Motor neuron (in vitro differentiated cells): ENCODE data around the gene SCMH1. TPM values are rescaled to one million over a fixed set of nuclear protein-coding genes. Genes with fewer than 3 reads are reported as not detected.

ENCODE experiments used
- ATAC-seq, 8 experiments: fragments of 200-7000 bp; cut with Tn5 transposase; replicated peaks in 6 of 8; 2 replicates each; pipeline ENCODE4 v1.8.0; 2021; ENCODE audit warnings: mild to moderate bottlenecking in 8 of 8, moderate library complexity in 8 of 8
- H3K27ac ChIP-seq, 2 donors: fragments of 250-450 bp; sonication (Bioruptor Pico); 2 replicates each; pipeline ENCODE4 v1.9.0; 2021; ENCODE audit warnings: antibody characterized with exemption in 2 of 2, mild to moderate bottlenecking in 2 of 2, moderate library complexity in 1 of 2
- H3K4me1 ChIP-seq, 2 donors: fragments of 250-450 bp; sonication (Bioruptor Pico); replicated peaks in 1 of 2; 2 replicates each; pipeline ENCODE4 v1.6.1; 2021; ENCODE audit warnings: antibody characterized with exemption in 2 of 2, mild to moderate bottlenecking in 2 of 2, moderate library complexity in 1 of 2
- H3K4me3 ChIP-seq, 5 donors: fragments of 250-450 bp; sonication (Bioruptor Pico); 2 replicates each; pipeline ENCODE4 v1.9.0; 2021; ENCODE audit warnings: antibody characterized with exemption in 5 of 5, mild to moderate bottlenecking in 5 of 5, moderate library complexity in 4 of 5
- WGBS, 10 experiments: fragments of 450-650 bp; shearing (Covaris generic); methylation state at CpG; one replicate each; pipeline ENCODE4 v1.0.0; 2022; 5-methylcytosine and 5-hydroxymethylcytosine counted together
- in situ Hi-C, 9 experiments: fragments of 400-800 bp; cut with MboI; loops; one replicate each; pipeline ENCODE4 v1.15.0; 2021; ENCODE audit warnings: low sequenced_read_pairs in 9 of 9, low pct_unique_long_range_greater_than_20kb in 2 of 9; ENCODE audit not compliant: unreplicated experiment in 9 of 9
- total RNA-seq, 8 experiments: library from RNA; unstranded; fragments of 300-600 nt; gene quantifications; 2 replicates each; pipeline versions ENCODE4 v1.2.3 to v1.2.4, GENCODE V29; 2022

The SCMH1 gene
- total RNA-seq, 8 experiments from 2014 or later: 8.8 to 40.9 (median 30.1) TPM

DNA sequence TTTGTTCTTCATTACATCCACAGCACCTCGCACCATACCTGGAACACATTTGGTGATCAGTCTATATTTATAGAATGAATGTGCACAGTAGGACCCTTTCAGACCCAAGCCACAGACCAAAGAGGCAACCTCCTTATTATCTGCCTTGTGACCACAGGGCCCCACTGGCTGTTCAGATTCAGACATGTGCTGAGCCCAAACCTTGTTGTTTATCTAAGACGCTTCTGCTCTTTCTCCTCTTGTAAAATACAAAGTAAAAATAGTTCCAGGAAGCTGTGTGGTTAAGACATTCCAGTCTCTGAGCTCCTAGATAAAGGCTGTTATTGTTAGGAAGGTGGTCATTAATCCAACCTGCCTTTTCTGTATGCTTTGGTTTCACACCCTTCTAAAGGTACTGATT is 3.6 kb upstream of the SCMH1 start:
- Histone ChIP-seq H3K27ac (no peak overlapping the region), H3K4me1 (peaks cover 15 to 16% of the 10 kb centered on the region in 2 donors), H3K4me3 (no peak overlapping the region)
- no peak for ATAC-seq
- 80 to 100% (median 88%) methylated on average over 1 to 2 of the region's 2 CpGs; no CpG with 5 or more reads in 2 of the 10 experiments for WGBS, 10 experiments
- in situ Hi-C loops: loop anchor here in 1 of 9 experiments (25.0 kb wide), 1 partner anchor 208 kb away; no protein-coding TSS in a partner anchor

DNA sequence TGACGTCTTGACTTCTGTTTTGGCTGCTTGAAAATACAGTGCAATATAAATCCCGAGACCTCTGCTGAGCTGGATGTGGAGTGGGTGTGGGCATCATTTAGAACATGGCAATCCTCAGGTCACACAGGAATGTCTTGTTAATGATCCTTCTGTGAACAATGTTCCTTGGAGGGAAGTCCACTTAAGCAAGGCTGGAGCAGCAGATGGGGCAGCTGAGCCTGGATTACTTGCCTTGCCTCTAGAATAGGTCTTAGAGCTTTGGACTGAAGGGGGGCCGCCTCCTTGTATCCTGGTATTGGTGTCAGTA is 926 bp upstream of the SCMH1 start:
- Histone ChIP-seq H3K27ac (no peak overlapping the region), H3K4me3 (peak overlapping the region; percentile 52 to 92 (median 83)), H3K4me1 (peaks cover 28 to 29% of the 10 kb centered on the region in 2 donors)
- ATAC-seq: no peak
- in situ Hi-C loops: loop anchor here in 1 of 9 experiments (25.0 kb wide), 1 partner anchor 206 kb away; no protein-coding TSS in a partner anchor
- 88 to 100% (median 95%) methylated on average over 1 to 3 of the region's 3 CpGs; no CpG with 5 or more reads in 1 of the 10 experiments for WGBS, 10 experiments

DNA sequence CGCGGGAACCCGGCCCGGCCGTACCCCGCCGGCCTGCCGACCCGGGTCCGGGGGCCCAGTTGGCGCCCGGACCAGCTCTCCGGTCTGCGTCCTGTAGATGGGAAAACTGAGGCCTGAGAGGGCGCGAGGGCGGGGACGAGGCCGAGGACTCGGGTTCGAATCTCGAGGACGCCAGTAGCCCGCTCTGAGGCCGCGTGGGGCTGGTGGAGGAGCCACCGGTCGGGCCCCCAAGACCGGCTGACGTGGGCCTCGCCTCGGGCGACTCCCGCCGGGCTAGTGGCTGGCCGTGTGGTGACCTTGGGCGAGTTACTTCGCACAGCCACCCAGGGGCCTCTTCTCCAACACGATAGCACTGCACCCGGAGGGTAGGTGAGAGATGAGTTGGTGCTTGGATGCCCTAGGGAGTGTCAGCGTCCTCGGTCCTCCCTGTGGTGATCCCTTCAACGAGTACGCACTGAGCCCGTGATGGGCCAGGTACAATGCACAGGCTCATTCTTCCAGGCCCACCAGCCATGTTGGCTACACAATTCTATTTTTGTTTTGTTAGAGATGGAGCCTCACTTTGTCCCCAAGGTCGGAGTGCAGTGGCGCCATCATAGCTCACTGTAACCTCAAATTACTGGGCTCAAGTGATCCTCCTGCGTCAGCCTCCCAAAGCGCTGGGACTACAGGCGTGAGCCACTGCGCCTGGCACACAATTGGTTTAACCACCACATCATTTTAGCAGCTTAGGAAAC is 404 bp upstream of the SCMH1 start:
- 33 to 100% (median 69%) methylated on average over 1 to 24 of the region's 51 CpGs; no CpG with 5 or more reads in 2 of the 10 experiments for WGBS, 10 experiments
- in situ Hi-C loops: loop anchor here in 1 of 9 experiments (25.0 kb wide), 1 partner anchor 205 kb away; no protein-coding TSS in a partner anchor
- ATAC-seq: peak in 7 of 8 experiments; percentile 4 to 48 (median 40)
- H3K4me1 ChIP-seq: peaks cover 31% of the 10 kb centered on the region in 2 donors
- peak overlapping the region; percentile 34 to 85 for H3K27ac ChIP-seq
- peak overlapping the region; percentile 52 to 92 (median 83) for H3K4me3 ChIP-seq

DNA sequence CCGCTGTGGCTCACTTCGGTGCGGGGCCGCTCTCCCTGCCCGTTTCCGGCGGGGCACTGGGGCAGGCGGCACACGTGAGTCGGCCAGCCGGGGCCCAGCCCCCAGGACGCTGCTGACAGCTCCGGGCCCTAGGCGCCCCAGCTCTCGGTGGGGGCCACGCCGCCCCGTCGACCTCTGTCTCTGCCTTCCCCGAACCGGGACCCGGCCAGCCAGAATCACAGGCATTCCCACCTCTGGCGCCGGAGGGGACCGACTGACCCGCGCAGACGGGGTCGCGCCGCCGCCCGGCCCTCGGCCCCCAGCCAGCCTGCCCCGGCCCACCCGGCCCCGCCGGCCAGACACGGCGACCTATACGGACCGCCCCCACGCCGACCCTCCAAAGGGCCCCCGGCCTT is 755 bp downstream of the SCMH1 start:
- H3K4me1 ChIP-seq: peaks cover 33 to 34% of the 10 kb centered on the region in 2 donors
- in situ Hi-C loops: loop anchor here in 1 of 9 experiments (25.0 kb wide), 1 partner anchor 204 kb away; no protein-coding TSS in a partner anchor
- 6% methylated on average over 10 of the region's 45 CpGs; no CpG with 5 or more reads in 9 of the 10 experiments for WGBS, 10 experiments
- H3K27ac ChIP-seq: peak overlapping the region; percentile 52 to 82
- H3K4me3 ChIP-seq: peak overlapping the region; percentile 52 to 92 (median 83)
- ATAC-seq: peak; percentile 53 to 68 (median 58)

DNA sequence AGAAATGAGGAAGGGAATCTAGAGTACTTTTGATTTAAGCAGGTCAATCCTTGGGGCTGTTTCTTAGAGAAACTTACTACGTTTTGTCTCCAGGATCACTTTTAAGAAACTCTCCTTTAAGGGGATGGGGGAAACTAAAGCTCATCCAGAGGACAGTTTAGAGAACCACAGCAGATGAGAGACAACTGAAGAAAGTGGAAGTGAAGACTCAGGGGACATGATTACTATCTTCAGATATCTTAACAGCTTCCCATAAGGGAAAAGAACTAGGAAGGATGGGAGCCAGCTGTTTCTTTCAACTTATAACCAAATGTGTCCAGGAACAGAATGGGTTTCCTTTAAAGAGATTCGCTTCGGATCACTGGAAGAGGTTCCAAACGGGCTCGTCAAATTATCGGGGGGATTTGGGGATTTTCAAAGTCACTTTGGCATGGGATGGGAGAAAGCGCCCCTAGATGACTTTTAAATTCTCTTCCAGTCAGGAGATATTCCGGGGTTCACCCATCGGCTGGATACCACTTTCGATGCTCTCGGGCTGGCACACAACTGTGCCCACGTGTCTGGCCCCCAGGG is 1.2 kb downstream of the SCMH1 start:
- H3K4me3 ChIP-seq: peak overlapping the region; percentile 52 to 92 (median 83)
- peak in 1 of 8 experiments; percentile 1 for ATAC-seq
- 9 to 88% (median 20%) methylated on average over 1 to 12 of the region's 12 CpGs; no CpG with 5 or more reads in 2 of the 10 experiments for WGBS, 10 experiments
- H3K4me1 ChIP-seq: peaks cover 33 to 34% of the 10 kb centered on the region in 2 donors
- peak overlapping the region in 1 of 2 donors; percentile 82 for H3K27ac ChIP-seq
- in situ Hi-C loops: loop anchor here in 1 of 9 experiments (25.0 kb wide), 1 partner anchor 204 kb away; no protein-coding TSS in a partner anchor

DNA sequence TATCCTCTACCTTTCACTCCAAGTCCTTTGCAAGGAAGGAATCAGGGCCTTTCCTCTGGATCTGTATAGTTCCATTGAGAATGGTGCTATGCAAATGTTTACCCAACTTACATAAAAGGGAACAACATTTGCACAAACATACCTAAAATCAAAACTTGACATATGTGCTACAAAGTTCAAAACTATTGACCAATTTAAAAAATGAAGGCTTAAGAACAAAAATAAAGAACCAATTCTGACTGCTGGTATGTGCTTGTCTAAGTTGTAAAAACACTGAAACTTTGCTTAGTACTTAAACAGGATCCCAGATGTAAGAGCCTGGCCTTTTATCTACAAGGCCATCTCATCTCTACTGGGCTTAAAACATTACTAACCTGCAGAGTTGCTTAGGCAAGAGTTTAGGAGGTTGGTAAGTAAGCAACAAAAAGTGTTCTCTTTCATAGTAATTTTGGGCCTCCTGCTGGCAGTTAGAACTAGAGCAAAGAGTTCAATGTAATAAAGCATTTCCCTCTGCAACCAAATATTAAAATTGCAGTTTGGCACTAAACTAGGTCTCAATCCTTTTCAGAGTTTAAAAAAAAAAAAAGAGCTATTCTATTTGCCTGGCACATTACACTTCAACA is 2.0 kb downstream of the SCMH1 start:
- no peak for ATAC-seq
- H3K27ac ChIP-seq: no peak overlapping the region
- H3K4me3 ChIP-seq: no peak overlapping the region
- in situ Hi-C loops: loop anchor here in 1 of 9 experiments (25.0 kb wide), 1 partner anchor 203 kb away; no protein-coding TSS in a partner anchor
- H3K4me1 ChIP-seq: peaks cover 33 to 34% of the 10 kb centered on the region in 2 donors

DNA sequence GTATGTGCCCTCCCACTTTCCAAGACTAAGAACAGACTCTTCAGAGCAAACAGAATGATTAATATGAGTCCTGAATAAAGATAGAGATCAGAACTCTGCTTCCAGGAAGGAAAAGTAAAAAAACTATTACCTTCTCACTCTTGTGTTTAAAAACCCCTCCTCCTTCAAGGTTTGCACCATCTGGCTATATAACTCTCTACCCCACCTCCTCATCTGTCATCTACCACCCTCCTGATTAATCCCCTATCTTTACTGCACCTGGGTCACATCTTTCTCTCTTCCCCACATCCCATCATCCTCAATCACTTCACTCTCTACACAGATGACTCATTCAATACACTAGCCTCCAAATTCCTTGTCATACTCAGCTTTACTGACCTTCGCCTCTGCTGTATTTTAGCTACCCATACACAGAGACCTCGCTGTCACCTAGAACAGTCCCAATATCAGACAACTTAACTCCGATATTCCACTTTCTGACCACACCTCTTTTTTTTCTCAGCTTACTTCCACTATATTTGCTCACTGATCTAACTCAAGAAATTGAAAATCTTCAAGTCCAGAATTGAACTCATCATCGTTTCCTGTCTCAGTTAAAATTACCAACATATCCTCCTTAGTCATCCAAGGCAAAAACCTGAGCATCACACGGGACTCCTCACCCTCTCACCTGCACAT is 3.7 kb downstream of the SCMH1 start:
- 47 to 93% (median 81%) methylated on average over 2 to 5 of the region's 5 CpGs for WGBS, 10 experiments
- Histone ChIP-seq H3K4me1 (peaks cover 31 to 32% of the 10 kb centered on the region in 2 donors), H3K27ac (no peak overlapping the region), H3K4me3 (no peak overlapping the region)
- ATAC-seq: peak in 5 of 8 experiments; percentile 3 to 41 (median 26)
- in situ Hi-C loops: loop anchor here in 1 of 9 experiments (25.0 kb wide), 1 partner anchor 201 kb away; no protein-coding TSS in a partner anchor

DNA sequence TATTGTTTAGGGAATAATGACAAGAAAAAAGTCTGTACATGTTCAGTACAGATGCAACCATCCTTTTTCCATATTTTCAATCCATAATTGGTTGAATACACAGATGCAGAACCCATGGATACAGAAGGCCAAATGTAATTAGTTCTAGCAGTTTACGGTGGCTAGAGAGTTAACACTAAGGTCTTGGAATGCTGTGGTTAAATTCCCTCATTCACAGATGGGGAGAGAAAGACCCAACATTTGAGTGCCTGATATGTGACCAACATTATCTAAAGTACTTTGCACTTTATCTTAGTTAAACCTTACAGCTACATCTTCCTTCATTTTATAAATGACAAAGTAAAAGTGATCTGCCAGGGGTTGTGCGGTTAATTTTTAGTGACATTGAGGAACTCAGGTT is 5.3 kb downstream of the SCMH1 start:
- in situ Hi-C loops: loop anchor here in 1 of 9 experiments (25.0 kb wide), 1 partner anchor 199 kb away; no protein-coding TSS in a partner anchor
- no peak overlapping the region for H3K4me3 ChIP-seq
- no peak overlapping the region for H3K27ac ChIP-seq
- H3K4me1 ChIP-seq: peaks cover 23% of the 10 kb centered on the region in 2 donors
- WGBS, 10 experiments: 86 to 100% (median 100%) methylated on average over 1 to 2 of the region's 2 CpGs
- ATAC-seq: no peak

DNA sequence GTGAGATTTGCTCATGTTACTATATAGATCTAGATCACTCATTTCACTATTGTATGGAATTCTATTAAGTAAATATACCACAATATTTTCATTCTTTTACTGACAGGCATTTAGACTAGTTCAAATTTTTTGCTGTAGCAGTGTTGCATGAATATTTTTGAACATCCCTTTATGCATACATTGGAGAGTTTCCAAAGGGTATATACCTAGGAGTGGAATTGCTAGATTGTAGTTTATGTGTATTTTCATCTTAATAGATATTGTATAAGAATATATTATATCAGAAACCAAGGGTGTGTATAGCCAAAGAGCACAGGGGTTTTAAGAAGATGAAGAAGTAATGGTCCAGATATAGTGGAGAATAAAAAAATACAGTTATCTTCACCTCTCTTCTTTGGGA is 6.2 kb downstream of the SCMH1 start:
- Histone ChIP-seq H3K27ac (no peak overlapping the region), H3K4me1 (peaks cover 20 to 21% of the 10 kb centered on the region in 2 donors), H3K4me3 (no peak overlapping the region)
- in situ Hi-C loops: loop anchor here in 1 of 9 experiments (25.0 kb wide), 1 partner anchor 199 kb away; no protein-coding TSS in a partner anchor
- no peak for ATAC-seq

DNA sequence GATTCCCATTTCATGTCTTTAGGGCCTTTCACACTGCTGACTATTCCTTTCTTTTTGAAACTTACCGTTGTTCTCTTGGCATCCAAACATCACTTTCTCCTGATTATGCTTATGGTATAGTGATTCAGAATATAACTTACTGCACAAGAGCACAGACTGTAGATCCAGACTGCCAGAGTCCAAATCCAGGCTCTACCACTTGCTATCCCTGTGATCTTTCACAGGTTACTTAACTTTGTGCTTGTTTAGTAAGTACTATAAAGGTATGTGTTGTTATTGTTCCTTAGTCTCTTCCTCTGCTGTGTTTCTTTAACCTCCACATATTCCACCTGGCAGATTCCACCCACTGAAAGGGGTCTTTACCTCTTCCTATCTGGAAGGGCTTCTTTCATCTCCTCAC is 8.4 kb downstream of the SCMH1 start:
- Histone ChIP-seq H3K4me1 (peaks cover 11% of the 10 kb centered on the region in 2 donors), H3K27ac (no peak overlapping the region), H3K4me3 (no peak overlapping the region)
- in situ Hi-C loops: loop anchor here in 1 of 9 experiments (25.0 kb wide), 1 partner anchor 196 kb away; no protein-coding TSS in a partner anchor
- ATAC-seq: no peak
- WGBS, 10 experiments: 50 to 100% (median 83%) methylated on average over 1 of the region's 1 CpG; no CpG with 5 or more reads in 3 of the 10 experiments

DNA sequence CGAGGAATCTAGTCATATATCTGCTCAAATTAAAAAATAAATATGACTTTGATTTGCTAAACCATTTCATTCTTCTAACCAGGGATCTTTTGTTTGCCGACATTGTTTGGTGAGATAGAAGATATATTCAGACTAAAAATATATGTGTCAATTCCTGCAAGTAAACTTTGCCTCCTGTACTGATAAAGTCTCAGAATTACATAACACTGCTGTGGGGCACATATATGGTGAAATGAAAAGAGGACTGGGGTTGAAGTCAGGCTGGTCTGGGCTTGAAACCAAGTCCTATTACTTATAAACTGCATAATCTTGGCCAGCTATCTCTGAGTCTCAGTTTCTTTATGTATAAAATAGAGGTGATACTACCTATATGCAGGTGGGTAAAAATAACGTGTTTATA is 9.8 kb downstream of the SCMH1 start:
- Histone ChIP-seq H3K27ac (no peak overlapping the region), H3K4me1 (peaks cover 3% of the 10 kb centered on the region in 2 donors), H3K4me3 (no peak overlapping the region)
- no peak for ATAC-seq
- in situ Hi-C loops: loop anchor here in 1 of 9 experiments (25.0 kb wide), 1 partner anchor 195 kb away; no protein-coding TSS in a partner anchor
- 79 to 100% (median 94%) methylated on average over 2 to 3 of the region's 3 CpGs for WGBS, 10 experiments

DNA sequence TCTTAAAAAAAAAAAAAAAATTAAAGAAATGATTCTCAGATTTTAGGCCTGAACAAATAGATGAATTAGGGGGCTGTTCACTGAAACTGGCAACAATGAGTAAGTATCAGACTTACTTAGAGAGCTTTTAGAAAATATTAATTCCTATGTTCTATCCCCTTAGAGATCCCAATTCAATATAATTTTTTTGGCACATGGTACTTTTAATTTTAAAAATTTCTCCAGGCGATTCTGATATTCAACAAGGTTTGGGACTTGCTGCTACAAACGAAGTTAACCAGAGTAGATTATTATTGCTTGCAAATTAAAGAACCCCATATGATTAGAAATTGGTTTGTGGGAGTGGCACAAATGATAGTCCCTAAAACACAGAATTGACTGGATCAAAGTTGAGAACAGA is 11.4 kb downstream of the SCMH1 start:
- ATAC-seq: no peak
- H3K4me3 ChIP-seq: no peak overlapping the region
- no peak overlapping the region for H3K27ac ChIP-seq
- 60 to 100% (median 82%) methylated on average over 1 to 2 of the region's 2 CpGs; no CpG with 5 or more reads in 2 of the 10 experiments for WGBS, 10 experiments
- H3K4me1 ChIP-seq: peaks cover 6 to 8% of the 10 kb centered on the region in 2 donors
- in situ Hi-C loops: loop anchor here in 1 of 9 experiments (25.0 kb wide), 1 partner anchor 193 kb away; no protein-coding TSS in a partner anchor
